Measurements from ENCODE around the gene CCDC68.
A peak's percentile ranks its signal among the peaks of the same experiment; 100 is the strongest.
"Not testable (repeated sequence)": the region's sequence is repeated elsewhere in the genome, so short reads cannot be mapped to it uniquely, and the experiment has no call there.

Gene CCDC68

GRCh38 chr18:54875063-54875462 is 84.2 kb downstream of the CCDC68 start:
- DNase-seq (ENCODE audit: low spot score) = no peak

DNA sequence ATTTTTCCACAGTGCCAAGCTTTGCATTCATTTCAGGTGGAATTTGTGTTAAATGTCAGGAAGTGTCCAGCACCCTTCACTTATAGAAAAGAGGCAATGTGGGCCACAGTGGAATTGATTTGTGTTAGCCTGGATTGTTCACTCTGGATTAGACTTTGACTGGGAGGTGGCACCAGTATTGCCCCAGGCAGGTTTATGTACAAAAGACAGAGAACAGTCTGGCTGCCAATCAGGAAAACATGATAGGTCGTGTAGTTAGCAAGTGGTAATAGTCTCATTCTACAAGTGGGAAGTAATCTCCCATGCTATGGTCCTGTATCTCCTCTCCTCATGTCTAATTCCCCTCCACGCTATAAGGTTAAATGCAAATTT is 85.4 kb downstream of the CCDC68 start:
- no peak for DNase-seq (ENCODE audit: low spot score)

DNA sequence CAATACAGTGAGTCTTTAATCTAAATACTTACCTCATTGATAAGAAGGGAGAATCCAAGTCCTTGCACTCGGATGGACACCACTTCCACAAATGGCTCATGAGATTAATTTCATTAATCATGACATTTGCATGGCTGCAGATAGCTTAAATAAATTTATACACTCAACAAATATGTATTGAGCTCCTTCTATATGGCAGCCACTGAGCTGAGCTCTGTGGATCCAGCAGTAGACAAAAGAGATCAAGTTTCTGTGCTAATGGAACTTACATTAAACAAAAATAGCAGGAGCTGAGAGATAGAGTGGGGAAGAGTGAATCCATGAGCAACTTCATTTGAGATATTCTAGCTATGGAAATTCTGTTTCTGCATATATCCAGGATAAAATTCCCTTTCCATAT is 86.6 kb downstream of the CCDC68 start:
- DNase-seq (ENCODE audit: low spot score) = no peak

DNA sequence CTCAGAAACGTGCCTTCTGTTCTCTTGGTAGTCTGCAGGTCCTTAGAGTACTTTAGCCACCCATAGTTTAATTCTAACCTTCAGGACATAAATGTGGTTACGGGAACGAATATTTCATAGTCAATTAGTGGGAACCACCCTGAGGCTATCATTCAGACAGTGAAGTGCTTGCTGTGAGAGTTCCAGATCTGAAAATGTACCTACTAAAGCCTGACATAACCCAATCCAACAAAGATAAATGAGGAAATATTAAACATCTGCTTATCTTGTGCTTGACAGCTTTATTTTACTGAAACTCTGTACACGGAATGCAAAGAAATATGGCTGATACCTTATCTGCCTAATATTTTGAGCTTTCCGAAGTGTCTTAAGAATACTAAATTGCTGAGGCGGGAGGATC is 88.0 kb downstream of the CCDC68 start:
- no peak for DNase-seq (ENCODE audit: low spot score)

- no peak for DNase-seq (ENCODE audit: low spot score)
Measured at GRCh38 chr18:54867131-54867530, 92.1 kb downstream of the CCDC68 start.

- DNase-seq (ENCODE audit: low spot score) = no peak
Measured at GRCh38 chr18:54860941-54861340, 98.3 kb downstream of the CCDC68 start.

DNA sequence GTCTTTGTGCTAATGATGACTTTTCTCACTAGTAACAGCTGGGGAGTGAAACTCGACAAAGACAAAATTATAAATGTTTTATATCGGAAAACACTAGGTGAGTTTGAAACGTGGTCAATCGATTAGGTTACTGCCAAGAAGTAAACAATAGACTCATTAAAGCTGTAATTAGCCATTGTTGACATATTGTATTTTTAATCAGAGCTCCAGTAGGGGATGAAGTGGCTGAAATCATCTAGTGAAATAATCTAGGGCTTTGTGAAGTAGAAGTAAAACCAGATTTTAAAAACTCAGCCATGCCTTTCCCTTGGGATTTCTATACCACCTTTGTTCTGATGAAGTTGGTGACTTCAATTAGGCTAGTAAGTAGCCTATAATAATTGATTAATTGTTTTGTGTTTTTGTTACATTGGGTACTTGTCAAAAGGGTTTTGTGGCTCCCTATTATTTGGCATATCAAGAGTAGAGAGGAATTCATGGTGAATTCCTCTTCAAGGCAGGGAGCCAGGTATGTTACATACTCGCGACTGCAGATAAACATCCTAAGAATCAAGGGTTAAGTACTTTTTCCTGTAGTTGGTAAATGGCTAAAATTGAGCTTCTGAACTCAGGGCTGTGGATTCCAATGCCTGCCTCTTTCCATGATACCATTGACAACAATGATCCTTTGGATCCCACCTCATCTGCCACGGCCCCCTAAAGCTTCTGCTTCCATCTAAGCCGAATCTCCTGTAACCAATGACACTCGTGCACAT is 99.4 kb downstream of the CCDC68 start:
- DNase-seq (ENCODE audit: low spot score) = no peak

DNA sequence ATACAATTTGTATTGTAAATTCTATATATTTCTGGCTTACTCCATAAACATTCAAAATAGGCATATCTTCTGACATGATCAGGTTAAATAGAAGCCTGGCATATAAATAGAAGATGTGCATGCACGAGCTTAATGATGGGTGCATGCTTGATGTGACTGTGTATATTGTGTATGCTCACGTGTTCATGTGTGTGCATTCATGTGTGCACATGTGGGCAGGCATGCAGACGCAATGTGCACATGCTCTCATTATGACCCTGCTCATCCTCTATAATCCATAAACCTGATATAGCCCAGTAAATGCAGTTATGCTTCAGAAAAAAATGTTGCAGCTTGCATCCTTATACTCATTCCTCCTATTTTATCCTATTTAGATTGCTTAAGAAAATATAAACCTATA is 101.8 kb downstream of the CCDC68 start:
- DNase-seq (ENCODE audit: low spot score) = no peak

GRCh38 chr18:54856105-54856646 is 103.1 kb downstream of the CCDC68 start:
- no peak for DNase-seq (ENCODE audit: low spot score)

GRCh38 chr18:54855050-54855449 is 104.2 kb downstream of the CCDC68 start:
- DNase-seq (ENCODE audit: low spot score) = not testable (repeated sequence)

DNA sequence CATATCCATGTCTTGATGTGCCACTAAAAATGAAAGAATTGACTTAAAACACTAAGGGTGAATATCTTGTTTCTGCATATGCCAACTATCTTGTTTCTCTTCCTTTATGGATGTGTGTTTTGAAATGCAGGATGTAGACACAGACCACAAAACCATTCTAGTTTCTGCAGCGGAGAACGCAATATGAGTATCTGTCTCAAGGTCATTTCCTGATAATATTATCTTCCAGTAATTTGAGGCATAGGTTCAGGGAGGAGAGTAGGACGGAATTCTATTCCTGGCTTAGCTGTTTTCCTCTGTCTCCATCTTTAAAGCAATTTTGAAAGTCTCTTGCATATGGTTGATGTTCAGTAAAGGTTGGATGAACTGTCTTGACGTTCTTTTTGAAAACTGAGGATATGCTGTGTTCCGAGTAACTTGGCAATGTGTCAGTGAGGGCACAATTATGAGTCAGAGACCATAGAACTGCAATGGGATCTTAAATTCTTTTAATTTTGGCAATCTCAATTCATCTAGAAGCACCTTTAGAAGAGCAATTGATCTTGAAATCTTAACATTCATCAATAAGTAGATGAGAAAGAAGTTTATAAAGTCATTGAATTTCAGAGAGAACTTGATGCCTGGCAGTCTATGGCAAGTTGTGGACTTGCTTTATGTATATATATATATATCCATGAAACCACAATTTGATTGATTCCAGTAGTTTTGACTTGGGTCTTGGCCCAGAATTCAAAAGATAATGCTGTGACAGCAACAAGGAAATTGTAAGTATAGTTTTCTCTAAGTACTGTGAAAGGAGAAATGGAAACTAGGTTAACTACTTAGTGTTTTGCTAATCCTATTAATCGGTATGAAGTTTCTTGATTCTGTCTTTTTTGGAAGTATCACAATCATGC is 106.2 kb downstream of the CCDC68 start:
- peak; percentile 35 for DNase-seq (ENCODE audit: low spot score)

All from activated CD4-positive, alpha-beta T cell treated with anti-CD3 and anti-CD28 coated beads, Interleukin-2, Interleukin-4, amounts not matched to agents 100 ng/mL and 50 ng/mL, durations not matched to agents 16 hours and 8 hours (primary cell).